H1 (cell line): ENCODE results near the gene HEBP1. TPM values are rescaled to one million over a fixed set of nuclear protein-coding genes. Genes with fewer than 3 reads are reported as not detected.

Source experiments
- CTCF ChIA-PET: fragments of 300-600 bp; sonication (Branson Sonifier 250); formaldehyde crosslinking; loops from one replicate; lab custom pipeline; 2021; ENCODE audit not compliant: partially characterized antibody; lab: Charles Lee
- POLR2A ChIA-PET: fragments of 300-600 bp; sonication (Branson Sonifier 250); formaldehyde crosslinking; loops from one replicate; lab custom pipeline; 2021; ENCODE audit warnings: inconsistent platforms; ENCODE audit not compliant: partially characterized antibody; lab: Charles Lee
- DNase-seq, 2 experiments: peaks; one replicate each; pipeline versions ENCODE4 v3.0.0 to v3.0.0-alpha.2; 2010 to 2022; ENCODE audit warnings: low spot score in 2 of 2, low read depth in 1 of 2, mixed read lengths in 1 of 2
- FAIRE-seq: peaks from 2 replicates; lab custom pipeline; 2011; peaks lifted over from hg19 to GRCh38; lab: Jason Lieb, UNC
- H2AFZ ChIP-seq: 2 replicates; pipeline ENCODE4 v1.8.1; 2012; ENCODE audit warnings: low read length, inconsistent platforms
- H2AK5ac ChIP-seq: 2 replicates; pipeline ENCODE4 v1.6.1; 2013; ENCODE audit warnings: low read depth, low read length
- H2BK120ac ChIP-seq: replicated peaks from 2 replicates; pipeline ENCODE3; 2013; ENCODE audit warnings: low read depth, low read length, inconsistent platforms
- H2BK12ac ChIP-seq: 2 replicates; pipeline ENCODE4 v1.6.1; 2013; ENCODE audit warnings: low read depth, low read length
- H2BK15ac ChIP-seq: 2 replicates; pipeline ENCODE4 v1.6.1; 2013; ENCODE audit warnings: low read length
- H2BK20ac ChIP-seq: 2 replicates; pipeline ENCODE4 v1.6.1; 2013; ENCODE audit warnings: low read length
- H2BK5ac ChIP-seq: 2 replicates; pipeline ENCODE4 v1.6.1; 2013; ENCODE audit warnings: low read depth, low read length
- H3K14ac ChIP-seq: 2 replicates; pipeline ENCODE4 v1.6.1; 2013; ENCODE audit warnings: inconsistent platforms; ENCODE audit not compliant: insufficient read length
- H3K18ac ChIP-seq: 2 replicates; pipeline ENCODE4 v1.6.1; 2013; ENCODE audit warnings: low read length; ENCODE audit errors: extremely low read depth
- H3K23ac ChIP-seq: 2 replicates; pipeline ENCODE4 v1.6.1; 2013; ENCODE audit warnings: inconsistent platforms; ENCODE audit not compliant: insufficient read length
- H3K23me2 ChIP-seq: 2 replicates; pipeline ENCODE4 v1.6.1; 2013; ENCODE audit warnings: low read depth, low read length
- H3K27ac ChIP-seq: 2 replicates; pipeline ENCODE4 v1.6.1; 2011; ENCODE audit warnings: low read depth, low read length, inconsistent platforms
- H3K27me3 ChIP-seq, 4 experiments: replicated peaks in 1 of 4; 1 replicate in 1 of 4; 2 replicates in 3 of 4; pipeline versions ENCODE4 v1.6.1 to v1.8.1; 2011 to 2013; ENCODE audit warnings: low read length in 3 of 4, mild to moderate bottlenecking in 3 of 4, inconsistent platforms in 2 of 4, mixed read lengths in 2 of 4, moderate library complexity in 1 of 4; ENCODE audit not compliant: control insufficient read depth in 3 of 4, insufficient read depth in 3 of 4; ENCODE audit errors: extremely low read depth in 1 of 4
- H3K36me3 ChIP-seq, 4 experiments: 2 replicates each; pipeline versions ENCODE4 v1.6.1 to v1.8.1; 2011 to 2013; ENCODE audit warnings: mild to moderate bottlenecking in 4 of 4, low read length in 3 of 4, moderate library complexity in 2 of 4, control low read depth in 1 of 4, inconsistent platforms in 1 of 4; ENCODE audit not compliant: insufficient read depth in 4 of 4, control insufficient read depth in 2 of 4
- H3K4ac ChIP-seq: replicated peaks from 2 replicates; pipeline ENCODE3; 2013; ENCODE audit warnings: low read length, low read depth, mixed read lengths, inconsistent platforms; ENCODE audit not compliant: insufficient read length
- H3K4me1 ChIP-seq, 4 experiments: replicated peaks in 1 of 4; 1 replicate in 1 of 4; 2 replicates in 3 of 4; pipeline versions ENCODE4 v1.6.1 to v1.8.1; 2011 to 2013; ENCODE audit warnings: low read length in 3 of 4, inconsistent platforms in 2 of 4, mixed read lengths in 1 of 4; ENCODE audit not compliant: insufficient read depth in 4 of 4, control insufficient read depth in 3 of 4
- H3K4me2 ChIP-seq, 2 experiments: 2 replicates each; pipeline versions ENCODE4 v1.6.1 to v1.8.1; 2011 to 2013; ENCODE audit warnings: low read depth in 2 of 2, low read length in 2 of 2, control low read depth in 1 of 2, inconsistent platforms in 1 of 2, mild to moderate bottlenecking in 1 of 2; ENCODE audit not compliant: insufficient read depth in 1 of 2
- H3K4me3 ChIP-seq, 4 experiments: fragments of 200-600, 300-600 bp in 1 of 4; sonication (generic), shearing (Covaris generic), sonication (Bioruptor Twin) in 1 of 4; 2 replicates each; pipeline versions ENCODE4 v1.5.1 to v1.8.1; 2011 to 2016; ENCODE audit warnings: low read length in 4 of 4, low read depth in 3 of 4, control low read depth in 2 of 4, inconsistent platforms in 2 of 4, mild to moderate bottlenecking in 2 of 4, mixed read lengths in 1 of 4, moderate library complexity in 1 of 4; ENCODE audit not compliant: insufficient read depth in 2 of 4; ENCODE audit errors: extremely low read depth in 1 of 4
- H3K56ac ChIP-seq: replicated peaks from 2 replicates; pipeline ENCODE3; 2013; ENCODE audit warnings: low read depth, mild to moderate bottlenecking, mixed read lengths, low read length, inconsistent platforms; ENCODE audit not compliant: insufficient read length
- H3K79me1 ChIP-seq: 2 replicates; pipeline ENCODE4 v1.6.1; 2013; ENCODE audit warnings: low read depth, low read length, control low read depth
- H3K79me2 ChIP-seq, 2 experiments: 2 replicates each; pipeline versions ENCODE4 v1.6.1 to v1.8.1; 2012 to 2013; ENCODE audit warnings: low read length in 2 of 2, mild to moderate bottlenecking in 2 of 2, inconsistent platforms in 1 of 2; ENCODE audit not compliant: insufficient read depth in 2 of 2, control insufficient read depth in 1 of 2
- H3K9ac ChIP-seq, 4 experiments: replicated peaks in 1 of 4; 1 replicate in 1 of 4; 2 replicates in 3 of 4; pipeline versions ENCODE4 v1.6.1 to v1.8.1; 2011 to 2013; ENCODE audit warnings: low read depth in 3 of 4, low read length in 3 of 4, control low read depth in 2 of 4, mild to moderate bottlenecking in 2 of 4, moderate library complexity in 2 of 4, inconsistent platforms in 1 of 4; ENCODE audit errors: extremely low read depth in 1 of 4
- H3K9me3 ChIP-seq, 2 experiments: 2 replicates each; pipeline versions ENCODE4 v1.6.1 to v1.8.1; 2012 to 2013; ENCODE audit warnings: mild to moderate bottlenecking in 2 of 2, moderate library complexity in 2 of 2, control low read depth in 1 of 2, inconsistent platforms in 1 of 2, low read depth in 1 of 2, low read length in 1 of 2, mixed read lengths in 1 of 2; ENCODE audit not compliant: insufficient read depth in 2 of 2
- H4K20me1 ChIP-seq, 2 experiments: replicated peaks in 1 of 2; 2 replicates each; pipeline versions ENCODE3 to v1.8.1; 2011 to 2013; ENCODE audit warnings: inconsistent platforms in 2 of 2, low read length in 2 of 2, mild to moderate bottlenecking in 1 of 2; ENCODE audit not compliant: insufficient read depth in 2 of 2, control insufficient read depth in 1 of 2
- H4K5ac ChIP-seq: 2 replicates; pipeline ENCODE4 v1.6.1; 2013; ENCODE audit warnings: low read length, low read depth, mixed read lengths, inconsistent platforms; ENCODE audit not compliant: insufficient read length
- H4K8ac ChIP-seq: 2 replicates; pipeline ENCODE4 v1.8.0; 2013; ENCODE audit warnings: mild to moderate bottlenecking, moderate library complexity, low read length, inconsistent platforms; ENCODE audit not compliant: insufficient read depth; ENCODE audit errors: extremely low read depth
- H4K91ac ChIP-seq: replicated peaks from 2 replicates; pipeline ENCODE3; 2013; ENCODE audit warnings: low read length, mixed read lengths, inconsistent platforms; ENCODE audit not compliant: insufficient read length
- CBX5 ChIP-seq: fragments of 300-800, 300-1000 bp; sonication (generic); IDR thresholded peaks from 2 replicates; pipeline ENCODE4 v1.7.1; 2016; ENCODE audit warnings: antibody characterized with exemption, low read length, low read depth
- GTF2F1 ChIP-seq: IDR thresholded peaks from 2 replicates; pipeline ENCODE4 v1.6.1; 2012; ENCODE audit warnings: low read depth, low read length, improper control_type of control experiment, borderline replicate concordance
- RAD21 ChIP-seq, 2 experiments: IDR thresholded peaks in 1 of 2; conservative IDR thresholded peaks in 1 of 2; 2 replicates each; pipeline ENCODE4 v1.6.1; 2011; ENCODE audit warnings: low read depth in 2 of 2, low read length in 2 of 2, improper control_type of control experiment in 1 of 2, inconsistent platforms in 1 of 2, mild to moderate bottlenecking in 1 of 2, moderate library complexity in 1 of 2
- SIRT6 ChIP-seq: IDR thresholded peaks from one replicate; pipeline ENCODE4 v1.7.1; 2012; ENCODE audit warnings: low read length, inconsistent platforms
- WGBS, 2 experiments: shearing (Covaris generic) in 1 of 2; methylation state at CpG; one replicate each; pipeline versions ENCODE4 v1.1.6 to v1.1.7; 2013 to 2015; ENCODE audit warnings: low lambda C conversion rate in 2 of 2, mixed read lengths in 2 of 2, inconsistent platforms in 1 of 2, low coverage in 1 of 2, missing lambda C conversion rate in 1 of 2; ENCODE audit not compliant: insufficient replicate concordance in 2 of 2, insufficient coverage in 1 of 2, insufficient read length in 1 of 2; ENCODE audit errors: extremely low coverage in 1 of 2, missing lambda C conversion rate in 1 of 2; 5-methylcytosine and 5-hydroxymethylcytosine counted together
- polyA plus RNA-seq, 7 experiments: library from polyadenylated mRNA; depleted of rRNA in 3 of 7; stranded (reverse) in 5 of 7; unstranded in 2 of 7; fragments of >200 nt in 5 of 7; fragments of 200-250 nt in 2 of 7; gene quantifications; 1 replicate in 5 of 7; 2 replicates in 1 of 7; 4 replicates in 1 of 7; pipeline versions ENCODE4 v1.2.1 to v1.2.3, GENCODE V29; 2011 to 2013; ENCODE audit warnings: missing spikeins in 2 of 7, mixed read lengths in 2 of 7
- total RNA-seq: library from RNA; stranded (reverse); fragmentation: NEBNext Ultra II Directional; extraction: Animal tissue kit (Norgen Biotek cat#: 25700); gene quantifications from 2 replicates; pipeline ENCODE4 v1.2.1, GENCODE V29; 2021
- TF ChIP-seq, protein P1 (sequence below), 3 experiments: IDR thresholded peaks; 1 replicate in 2 of 3; 2 replicates in 1 of 3; pipeline versions ENCODE4 v1.5.1 to v1.6.1; 2011; ENCODE audit warnings: low read length in 3 of 3, mild to moderate bottlenecking in 3 of 3, inconsistent platforms in 2 of 3, low read depth in 1 of 3, moderate library complexity in 1 of 3; ENCODE audit not compliant: insufficient read depth in 1 of 3; ENCODE audit errors: control extremely low read depth in 1 of 3
- TF ChIP-seq, protein P2 (sequence below): IDR thresholded peaks from 2 replicates; pipeline ENCODE4 v1.6.1; 2011; ENCODE audit warnings: low read depth, mild to moderate bottlenecking, low read length; ENCODE audit not compliant: insufficient read depth

HEBP1 gene
- total and polyA plus RNA-seq, 2 of the 8 experiments (the other 6 are each of a cell fraction or from before 2014, with no cell fraction given): 30.8 to 56.1 TPM

- peaks cover 7 to 12% of the 10 kb centered on the region in 2 experiments; a peak in 2 of 4 replicates for H3K9me3 ChIP-seq
- H2BK120ac ChIP-seq: no peak overlapping the region
- no peak overlapping the region for H2BK5ac ChIP-seq
- H3K4ac ChIP-seq: no peak overlapping the region
- no peak overlapping the region for H3K18ac ChIP-seq
- no peak overlapping the region for H3K4me2 ChIP-seq
- no peak for FAIRE-seq
- no peaks in the 10 kb centered on the region for H3K23me2 ChIP-seq
- no peaks in the 10 kb centered on the region for H3K4me1 ChIP-seq
- H3K23ac ChIP-seq: no peak overlapping the region
- H3K79me2 ChIP-seq: no peaks in the 10 kb centered on the region
- H3K14ac ChIP-seq: no peak overlapping the region
- no peak overlapping the region for H4K8ac ChIP-seq
- H4K5ac ChIP-seq: no peak overlapping the region
- H2BK12ac ChIP-seq: no peak overlapping the region
- TF ChIP-seq RAD21 (IDR thresholded peaks at IDR 0.05 in 1 of 2, conservative IDR thresholded peaks at IDR 0.05 in 1 of 2; ENCODE audit: low read depth in 2 of 2, low read length in 2 of 2) (no peak), CBX5 (no peak), GTF2F1 (no peak), SIRT6 (no peak)
- TF ChIP-seq, protein P1, sequence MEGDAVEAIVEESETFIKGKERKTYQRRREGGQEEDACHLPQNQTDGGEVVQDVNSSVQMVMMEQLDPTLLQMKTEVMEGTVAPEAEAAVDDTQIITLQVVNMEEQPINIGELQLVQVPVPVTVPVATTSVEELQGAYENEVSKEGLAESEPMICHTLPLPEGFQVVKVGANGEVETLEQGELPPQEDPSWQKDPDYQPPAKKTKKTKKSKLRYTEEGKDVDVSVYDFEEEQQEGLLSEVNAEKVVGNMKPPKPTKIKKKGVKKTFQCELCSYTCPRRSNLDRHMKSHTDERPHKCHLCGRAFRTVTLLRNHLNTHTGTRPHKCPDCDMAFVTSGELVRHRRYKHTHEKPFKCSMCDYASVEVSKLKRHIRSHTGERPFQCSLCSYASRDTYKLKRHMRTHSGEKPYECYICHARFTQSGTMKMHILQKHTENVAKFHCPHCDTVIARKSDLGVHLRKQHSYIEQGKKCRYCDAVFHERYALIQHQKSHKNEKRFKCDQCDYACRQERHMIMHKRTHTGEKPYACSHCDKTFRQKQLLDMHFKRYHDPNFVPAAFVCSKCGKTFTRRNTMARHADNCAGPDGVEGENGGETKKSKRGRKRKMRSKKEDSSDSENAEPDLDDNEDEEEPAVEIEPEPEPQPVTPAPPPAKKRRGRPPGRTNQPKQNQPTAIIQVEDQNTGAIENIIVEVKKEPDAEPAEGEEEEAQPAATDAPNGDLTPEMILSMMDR (IDR thresholded peaks at IDR 0.05; ENCODE audit: control extremely low read depth in 1 of 3, insufficient read depth in 1 of 3, low read depth in 1 of 3, low read length in 3 of 3): no peak
- TF ChIP-seq, protein P2, sequence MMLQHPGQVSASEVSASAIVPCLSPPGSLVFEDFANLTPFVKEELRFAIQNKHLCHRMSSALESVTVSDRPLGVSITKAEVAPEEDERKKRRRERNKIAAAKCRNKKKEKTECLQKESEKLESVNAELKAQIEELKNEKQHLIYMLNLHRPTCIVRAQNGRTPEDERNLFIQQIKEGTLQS: no peak
- no peak overlapping the region for H2AK5ac ChIP-seq
- no peaks in the 10 kb centered on the region for H4K20me1 ChIP-seq
- H4K91ac ChIP-seq: no peak overlapping the region
- H3K36me3 ChIP-seq: peaks cover 11 to 39% (median 26%) of the 10 kb centered on the region in 4 experiments
- no peak overlapping the region for H2AFZ ChIP-seq
- 96% methylated on average over 4 of the region's 4 CpGs; no CpG with 5 or more reads in 1 of the 2 experiments for WGBS, 2 experiments
- CTCF ChIA-PET: interaction anchor here (0.7 to 5.8 kb wide), 23 partner anchors 8 to 241 kb away, joined by 3 to 60 read pairs (median 4); partner anchors contain the start of gene FAM234B
- no peak for DNase-seq
- H3K9ac ChIP-seq: no peak overlapping the region
- POLR2A ChIA-PET: interaction anchor here (0.9 kb wide), 1 partner anchor 27 kb away, joined by 3 read pairs; no protein-coding TSS in a partner anchor
- H3K27ac ChIP-seq: no peak overlapping the region
- no peaks in the 10 kb centered on the region for H3K79me1 ChIP-seq
- H3K4me3 ChIP-seq: no peak overlapping the region
- no peaks in the 10 kb centered on the region for H3K27me3 ChIP-seq
- H2BK20ac ChIP-seq: no peak overlapping the region
- H2BK15ac ChIP-seq: no peak overlapping the region
- H3K56ac ChIP-seq: no peak overlapping the region
Measured at GRCh38 chr12:12974211-12974610, 25.9 kb downstream of the HEBP1 start.
